ENCODE measurements around the gene TSPAN3. TPM values are rescaled to one million over a fixed set of nuclear protein-coding genes. Genes with fewer than 3 reads are reported as not detected.

The TSPAN3 gene
- total and polyA plus RNA-seq, 4 donors, result 49.3 to 82.8 (median 78.7) TPM

DNA sequence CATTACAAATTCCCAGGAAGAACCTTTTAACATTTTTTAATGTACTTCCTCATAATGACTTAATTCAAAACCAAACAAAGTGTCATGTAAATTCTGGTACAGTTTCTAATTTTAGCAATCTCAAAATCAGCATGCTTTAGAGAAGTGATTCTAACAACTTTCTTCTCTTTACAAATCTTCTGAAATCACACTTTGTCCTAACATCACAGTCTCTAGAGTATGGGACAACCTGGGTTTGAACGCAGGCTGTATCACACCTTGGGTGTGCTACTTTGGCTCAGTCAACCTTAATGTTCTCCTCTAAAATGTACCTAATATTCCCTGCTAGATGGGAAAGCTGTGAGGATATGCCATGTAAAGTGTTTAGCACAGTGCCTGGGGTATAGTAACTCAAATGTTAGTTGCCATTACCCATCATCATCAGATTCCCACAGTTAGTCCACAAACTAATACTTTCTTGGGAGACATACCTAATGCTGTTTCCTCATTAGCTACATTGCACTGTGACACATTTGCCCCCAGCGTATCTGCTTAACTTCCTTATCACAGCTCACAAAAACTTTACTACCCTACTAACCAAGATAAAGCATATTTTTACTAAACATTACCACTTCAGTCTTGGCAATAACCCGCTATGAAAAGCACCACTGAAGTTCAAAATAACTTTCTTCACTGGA lies 3.1 kb downstream of the TSPAN3 start:
- H3K36me3 ChIP-seq (ENCODE audit: control insufficient read depth in 4 of 4, insufficient read depth in 3 of 4, low read depth in 1 of 4, low read length in 3 of 4), result no peaks in the 10 kb centered on the region
- H3K9me3 ChIP-seq (ENCODE audit: control insufficient read depth in 4 of 4, low read length in 3 of 4), result no peaks in the 10 kb centered on the region
- no peak for TF ChIP-seq JUND (IDR thresholded peaks at IDR 0.05)
- TF ChIP-seq RXRA (IDR thresholded peaks at IDR 0.05), result no peak
- TF ChIP-seq, protein P1, sequence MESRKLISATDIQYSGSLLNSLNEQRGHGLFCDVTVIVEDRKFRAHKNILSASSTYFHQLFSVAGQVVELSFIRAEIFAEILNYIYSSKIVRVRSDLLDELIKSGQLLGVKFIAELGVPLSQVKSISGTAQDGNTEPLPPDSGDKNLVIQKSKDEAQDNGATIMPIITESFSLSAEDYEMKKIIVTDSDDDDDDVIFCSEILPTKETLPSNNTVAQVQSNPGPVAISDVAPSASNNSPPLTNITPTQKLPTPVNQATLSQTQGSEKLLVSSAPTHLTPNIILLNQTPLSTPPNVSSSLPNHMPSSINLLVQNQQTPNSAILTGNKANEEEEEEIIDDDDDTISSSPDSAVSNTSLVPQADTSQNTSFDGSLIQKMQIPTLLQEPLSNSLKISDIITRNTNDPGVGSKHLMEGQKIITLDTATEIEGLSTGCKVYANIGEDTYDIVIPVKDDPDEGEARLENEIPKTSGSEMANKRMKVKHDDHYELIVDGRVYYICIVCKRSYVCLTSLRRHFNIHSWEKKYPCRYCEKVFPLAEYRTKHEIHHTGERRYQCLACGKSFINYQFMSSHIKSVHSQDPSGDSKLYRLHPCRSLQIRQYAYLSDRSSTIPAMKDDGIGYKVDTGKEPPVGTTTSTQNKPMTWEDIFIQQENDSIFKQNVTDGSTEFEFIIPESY (IDR thresholded peaks at IDR 0.05), result no peak
- TF ChIP-seq YY1 (IDR thresholded peaks at IDR 0.05), result no peak
- no peak for TF ChIP-seq NR2F2 (IDR thresholded peaks at IDR 0.05)
- TF ChIP-seq FOXA1 (IDR thresholded peaks at IDR 0.05), result no peak
- no peak for TF ChIP-seq HNF4G (IDR thresholded peaks at IDR 0.05)
- TF ChIP-seq EGR1 (IDR thresholded peaks at IDR 0.05; ENCODE audit: low read depth in 2 of 2), result no peak
- no peak for TF ChIP-seq TAF1 (conservative IDR thresholded peaks at IDR 0.05)
- no peak for TF ChIP-seq FOXA2 (IDR thresholded peaks at IDR 0.05)
- no peak for TF ChIP-seq SP1 (IDR thresholded peaks at IDR 0.05)
- TF ChIP-seq, protein P2, sequence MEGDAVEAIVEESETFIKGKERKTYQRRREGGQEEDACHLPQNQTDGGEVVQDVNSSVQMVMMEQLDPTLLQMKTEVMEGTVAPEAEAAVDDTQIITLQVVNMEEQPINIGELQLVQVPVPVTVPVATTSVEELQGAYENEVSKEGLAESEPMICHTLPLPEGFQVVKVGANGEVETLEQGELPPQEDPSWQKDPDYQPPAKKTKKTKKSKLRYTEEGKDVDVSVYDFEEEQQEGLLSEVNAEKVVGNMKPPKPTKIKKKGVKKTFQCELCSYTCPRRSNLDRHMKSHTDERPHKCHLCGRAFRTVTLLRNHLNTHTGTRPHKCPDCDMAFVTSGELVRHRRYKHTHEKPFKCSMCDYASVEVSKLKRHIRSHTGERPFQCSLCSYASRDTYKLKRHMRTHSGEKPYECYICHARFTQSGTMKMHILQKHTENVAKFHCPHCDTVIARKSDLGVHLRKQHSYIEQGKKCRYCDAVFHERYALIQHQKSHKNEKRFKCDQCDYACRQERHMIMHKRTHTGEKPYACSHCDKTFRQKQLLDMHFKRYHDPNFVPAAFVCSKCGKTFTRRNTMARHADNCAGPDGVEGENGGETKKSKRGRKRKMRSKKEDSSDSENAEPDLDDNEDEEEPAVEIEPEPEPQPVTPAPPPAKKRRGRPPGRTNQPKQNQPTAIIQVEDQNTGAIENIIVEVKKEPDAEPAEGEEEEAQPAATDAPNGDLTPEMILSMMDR (IDR thresholded peaks at IDR 0.05; ENCODE audit: low read depth, low read length, missing input control), result no peak
- H3K27ac ChIP-seq (ENCODE audit: low read depth in 1 of 2, low read length in 2 of 2), result peak overlapping the region in 1 of 2 donors; percentile 25
- H3K4me1 ChIP-seq (ENCODE audit: control insufficient read depth in 4 of 4, insufficient read depth in 4 of 4, low read length in 3 of 4), result peaks cover 7 to 48% (median 28%) of the 10 kb centered on the region in 4 donors
- no peak overlapping the region for H3K4me3 ChIP-seq (ENCODE audit: low read depth in 1 of 3, low read length in 3 of 3)
- 70% methylated on average over 3 of the region's 3 CpGs for WGBS
- no peaks in the 10 kb centered on the region for H3K27me3 ChIP-seq (ENCODE audit: control insufficient read depth in 4 of 4, insufficient read depth in 4 of 4, low read length in 3 of 4)
- no peak overlapping the region for H3K9ac ChIP-seq (ENCODE audit: low read depth in 1 of 2, low read length in 2 of 2)
- no peak for DNase-seq (ENCODE audit: low spot score)

DNA sequence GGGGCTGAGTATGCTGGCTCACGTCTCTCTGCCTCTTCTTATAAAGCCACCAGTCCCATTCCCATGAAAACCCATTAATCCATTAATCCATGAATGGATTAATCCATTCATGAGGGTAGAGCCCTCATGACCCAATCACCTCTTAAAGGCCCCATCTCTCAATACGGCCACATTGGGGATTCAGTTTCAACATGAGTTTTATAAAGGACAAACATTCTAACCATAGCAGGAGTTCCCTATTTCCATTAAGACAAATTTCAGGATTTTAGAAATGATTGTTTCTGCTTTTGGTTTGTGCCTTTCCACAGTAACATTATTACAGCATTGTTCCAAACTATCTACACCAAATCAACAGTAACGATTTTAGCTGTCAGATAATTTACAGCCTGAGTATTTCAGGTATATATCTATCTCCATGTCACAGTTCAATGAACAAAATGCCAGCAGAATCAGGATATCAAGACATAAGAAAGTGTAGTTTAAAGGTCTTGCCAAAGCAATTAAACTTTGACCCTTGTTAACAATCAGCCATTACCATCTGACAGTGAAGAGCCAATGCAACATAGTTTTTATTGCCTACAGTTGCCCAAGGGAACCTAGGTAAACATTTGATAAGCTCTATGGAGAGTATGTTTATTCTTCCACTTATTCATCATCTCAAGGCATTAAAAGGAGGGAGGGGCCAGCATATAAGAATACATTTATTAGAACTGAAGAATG lies 3.8 kb downstream of the TSPAN3 start:
- 61% methylated on average over 3 of the region's 3 CpGs for WGBS
- H3K4me1 ChIP-seq (ENCODE audit: control insufficient read depth in 4 of 4, insufficient read depth in 4 of 4, low read length in 3 of 4), result peaks cover 7 to 48% (median 29%) of the 10 kb centered on the region in 4 donors
- TF ChIP-seq, protein P1 (IDR thresholded peaks at IDR 0.05), result peak; percentile 35
- peak; percentile 63 for TF ChIP-seq YY1 (IDR thresholded peaks at IDR 0.05)
- TF ChIP-seq, protein P3, sequence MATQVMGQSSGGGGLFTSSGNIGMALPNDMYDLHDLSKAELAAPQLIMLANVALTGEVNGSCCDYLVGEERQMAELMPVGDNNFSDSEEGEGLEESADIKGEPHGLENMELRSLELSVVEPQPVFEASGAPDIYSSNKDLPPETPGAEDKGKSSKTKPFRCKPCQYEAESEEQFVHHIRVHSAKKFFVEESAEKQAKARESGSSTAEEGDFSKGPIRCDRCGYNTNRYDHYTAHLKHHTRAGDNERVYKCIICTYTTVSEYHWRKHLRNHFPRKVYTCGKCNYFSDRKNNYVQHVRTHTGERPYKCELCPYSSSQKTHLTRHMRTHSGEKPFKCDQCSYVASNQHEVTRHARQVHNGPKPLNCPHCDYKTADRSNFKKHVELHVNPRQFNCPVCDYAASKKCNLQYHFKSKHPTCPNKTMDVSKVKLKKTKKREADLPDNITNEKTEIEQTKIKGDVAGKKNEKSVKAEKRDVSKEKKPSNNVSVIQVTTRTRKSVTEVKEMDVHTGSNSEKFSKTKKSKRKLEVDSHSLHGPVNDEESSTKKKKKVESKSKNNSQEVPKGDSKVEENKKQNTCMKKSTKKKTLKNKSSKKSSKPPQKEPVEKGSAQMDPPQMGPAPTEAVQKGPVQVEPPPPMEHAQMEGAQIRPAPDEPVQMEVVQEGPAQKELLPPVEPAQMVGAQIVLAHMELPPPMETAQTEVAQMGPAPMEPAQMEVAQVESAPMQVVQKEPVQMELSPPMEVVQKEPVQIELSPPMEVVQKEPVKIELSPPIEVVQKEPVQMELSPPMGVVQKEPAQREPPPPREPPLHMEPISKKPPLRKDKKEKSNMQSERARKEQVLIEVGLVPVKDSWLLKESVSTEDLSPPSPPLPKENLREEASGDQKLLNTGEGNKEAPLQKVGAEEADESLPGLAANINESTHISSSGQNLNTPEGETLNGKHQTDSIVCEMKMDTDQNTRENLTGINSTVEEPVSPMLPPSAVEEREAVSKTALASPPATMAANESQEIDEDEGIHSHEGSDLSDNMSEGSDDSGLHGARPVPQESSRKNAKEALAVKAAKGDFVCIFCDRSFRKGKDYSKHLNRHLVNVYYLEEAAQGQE (IDR thresholded peaks at IDR 0.05), result no peak
- peak in 1 of 2 donors; percentile 53 for TF ChIP-seq RXRA (IDR thresholded peaks at IDR 0.05)
- TF ChIP-seq NR2F2 (IDR thresholded peaks at IDR 0.05), result peak; percentile 25
- TF ChIP-seq JUND (IDR thresholded peaks at IDR 0.05), result peak; percentile 23 to 52
- TF ChIP-seq SP1 (IDR thresholded peaks at IDR 0.05), result peak; percentile 16
- TF ChIP-seq FOXA2 (IDR thresholded peaks at IDR 0.05), result peak; percentile 49
- TF ChIP-seq FOXA1 (IDR thresholded peaks at IDR 0.05), result no peak
- TF ChIP-seq HNF4A (conservative IDR thresholded peaks at IDR 0.05), result peak; percentile 79 to 80
- H3K4me3 ChIP-seq (ENCODE audit: low read depth in 1 of 3, low read length in 3 of 3), result no peak overlapping the region
- no peaks in the 10 kb centered on the region for H3K9me3 ChIP-seq (ENCODE audit: control insufficient read depth in 4 of 4, low read length in 3 of 4)
- peak overlapping the region in 1 of 2 donors; percentile 25 for H3K27ac ChIP-seq (ENCODE audit: low read depth in 1 of 2, low read length in 2 of 2)
- no peak for DNase-seq (ENCODE audit: low spot score)
- H3K27me3 ChIP-seq (ENCODE audit: control insufficient read depth in 4 of 4, insufficient read depth in 4 of 4, low read length in 3 of 4), result no peaks in the 10 kb centered on the region
- no peak overlapping the region for H3K9ac ChIP-seq (ENCODE audit: low read depth in 1 of 2, low read length in 2 of 2)
- no peaks in the 10 kb centered on the region for H3K36me3 ChIP-seq (ENCODE audit: control insufficient read depth in 4 of 4, insufficient read depth in 3 of 4, low read depth in 1 of 4, low read length in 3 of 4)

All from liver (tissue), 9 donors.